Ovary (tissue), 9 donors: Measurements from ENCODE around the gene TIGD4. TPM values are rescaled to one million over a fixed set of nuclear protein-coding genes. Genes with fewer than 3 reads are reported as not detected.

ENCODE experiments used
- DNase-seq, 5 donors: peaks; one replicate each; pipeline ENCODE4 v3.0.0-alpha.2; 2019 to 2020
- H3K27ac ChIP-seq, 2 donors: fragments of 200-600 bp; one replicate each; pipeline versions ENCODE4 v1.5.1 to v1.8.0; 2019 to 2022
- H3K27me3 ChIP-seq: fragments of 200-600 bp; one replicate; pipeline ENCODE4 v1.8.0; 2022
- H3K36me3 ChIP-seq: fragments of 200-600 bp; sonication (generic); one replicate; pipeline ENCODE4 v1.5.1; 2019
- H3K4me1 ChIP-seq: one replicate; pipeline ENCODE4 v1.8.1; 2013; ENCODE audit warnings: mild to moderate bottlenecking, moderate library complexity; ENCODE audit not compliant: insufficient read depth
- H3K4me3 ChIP-seq: fragments of 200-600 bp; sonication (generic); one replicate; pipeline ENCODE4 v1.5.1; 2017
- H3K9me3 ChIP-seq, 2 donors: fragments of 200-600 bp in 1 of 2; sonication (generic) in 1 of 2; one replicate each; pipeline versions ENCODE4 v1.5.1 to v1.8.1; 2013 to 2019; ENCODE audit warnings: mild to moderate bottlenecking in 1 of 2, moderate library complexity in 1 of 2
- EP300 ChIP-seq: sonication (generic); formaldehyde crosslinking; IDR thresholded peaks from one replicate; pipeline ENCODE4 v1.6.1; 2017; ENCODE audit warnings: antibody characterized with exemption
- POLR2A ChIP-seq: fragments of 450-650 bp; IDR thresholded peaks from one replicate; pipeline ENCODE4 v1.6.1; 2017; ENCODE audit warnings: antibody characterized with exemption, mild to moderate bottlenecking, moderate library complexity
- WGBS, 3 donors: extraction: QIAGEN DNeasy Blood & Tissue Kit in 1 of 3; methylation state at CpG; one replicate each; pipeline versions ENCODE4 v1.1.5 to v1.1.7; 2013 to 2017; 5-methylcytosine and 5-hydroxymethylcytosine counted together
- intact Hi-C, 4 donors: fragments of 100-400 bp; cut with DNase I; formaldehyde crosslinking; loops; one replicate each; pipeline versions ENCODE4 v1.11.0 to v1.15.1; 2022 to 2023
- polyA plus RNA-seq, 2 donors: library from polyadenylated mRNA; stranded (reverse); fragments of 200-250 nt in 1 of 2; fragments of 350-450 nt in 1 of 2; fragmentation: Illumina TruSeq in 1 of 2; extraction: RNeasy Lipid Tissue Mini Kit (QIAGEN cat#74804) in 1 of 2; gene quantifications; one replicate each; pipeline ENCODE4 v1.2.3, GENCODE V29; 2013 to 2014
- total RNA-seq, 7 donors: library from RNA; depleted of rRNA in 2 of 7; stranded (reverse); fragments of >200 nt in 2 of 7; fragmentation: NEBNext Ultra II Directional in 3 of 7; extraction: Animal tissue kit (Norgen Biotek cat#: 25700) in 3 of 7; gene quantifications; one replicate each; pipeline versions ENCODE4 v1.1.0 to v1.2.4, GENCODE V29; 2016 to 2023
- TF ChIP-seq, protein P1 (sequence below), 3 donors: fragments of 450-650 bp in 2 of 3; fragments of 200-600 bp in 1 of 3; IDR thresholded peaks; one replicate each; pipeline versions ENCODE4 v1.5.1 to v1.8.0; 2016 to 2022; ENCODE audit warnings: antibody characterized with exemption in 3 of 3, mild to moderate bottlenecking in 1 of 3
- donor health status: DM: no; HTN: no; CAD: no; lungs with moderate emphysema.
- donor health status: DM: no; HTN: no; CAD: no.
- donor health status: Bipolar disorder and iron deficiency.
- donor health status: DM: yes; HTN: yes; CAD: no.
- donor health status: DM: no; HTN: no; CAD: no.
- donor health status: DM: yes; HTN: yes; CAD: no.

The TIGD4 gene
- total and polyA plus RNA-seq, 9 donors, result 0.23 to 1.1 (median 0.58) TPM

DNA sequence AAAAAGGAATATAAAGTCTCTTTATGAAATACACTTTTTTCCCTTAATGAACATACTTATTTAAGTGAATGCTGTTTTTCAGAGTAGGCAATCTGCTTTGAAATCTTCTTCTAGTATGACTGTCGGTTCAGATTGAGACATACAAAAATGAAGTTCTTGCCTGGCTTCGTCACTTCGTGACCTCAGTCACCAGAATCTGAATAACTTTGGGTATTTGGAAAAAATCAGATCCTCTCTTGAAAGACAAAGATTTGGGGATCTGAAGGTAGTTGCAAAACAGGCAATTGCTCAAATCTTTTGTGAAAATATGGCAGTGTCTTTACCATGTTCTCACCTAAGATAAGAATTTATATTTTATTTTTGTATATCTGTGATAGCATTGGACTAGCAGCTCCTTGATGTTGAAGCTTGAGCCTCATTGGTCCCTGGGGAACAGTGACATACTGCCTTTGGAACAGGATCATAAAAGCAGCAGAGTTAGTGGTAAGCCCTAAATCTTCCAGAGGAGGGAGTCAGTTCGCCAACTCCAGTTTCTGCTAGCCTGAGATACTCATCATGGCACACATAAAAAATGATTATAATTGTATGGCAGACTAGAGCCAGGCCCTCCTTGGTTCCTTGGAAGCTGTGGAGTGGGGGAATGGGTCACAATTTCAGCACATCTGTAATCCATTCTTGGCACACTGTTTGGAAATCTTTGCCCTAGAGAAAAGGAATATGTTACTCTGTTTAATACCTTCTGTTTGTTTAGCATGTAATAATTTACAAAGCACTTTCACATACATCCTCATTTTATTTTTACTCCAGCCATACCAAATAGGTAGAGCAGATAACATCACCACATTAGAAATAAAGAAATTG lies 5.2 kb upstream of the TIGD4 start:
- Histone ChIP-seq H3K4me1 (peaks cover 4% of the 10 kb centered on the region), H3K27me3 (no peaks in the 10 kb centered on the region), H3K4me3 (no peak overlapping the region), H3K27ac (no peak overlapping the region), H3K36me3 (no peaks in the 10 kb centered on the region), H3K9me3 (no peaks in the 10 kb centered on the region)
- intact Hi-C loops, result no loop called here
- no peak for TF ChIP-seq EP300
- TF ChIP-seq, protein P1, sequence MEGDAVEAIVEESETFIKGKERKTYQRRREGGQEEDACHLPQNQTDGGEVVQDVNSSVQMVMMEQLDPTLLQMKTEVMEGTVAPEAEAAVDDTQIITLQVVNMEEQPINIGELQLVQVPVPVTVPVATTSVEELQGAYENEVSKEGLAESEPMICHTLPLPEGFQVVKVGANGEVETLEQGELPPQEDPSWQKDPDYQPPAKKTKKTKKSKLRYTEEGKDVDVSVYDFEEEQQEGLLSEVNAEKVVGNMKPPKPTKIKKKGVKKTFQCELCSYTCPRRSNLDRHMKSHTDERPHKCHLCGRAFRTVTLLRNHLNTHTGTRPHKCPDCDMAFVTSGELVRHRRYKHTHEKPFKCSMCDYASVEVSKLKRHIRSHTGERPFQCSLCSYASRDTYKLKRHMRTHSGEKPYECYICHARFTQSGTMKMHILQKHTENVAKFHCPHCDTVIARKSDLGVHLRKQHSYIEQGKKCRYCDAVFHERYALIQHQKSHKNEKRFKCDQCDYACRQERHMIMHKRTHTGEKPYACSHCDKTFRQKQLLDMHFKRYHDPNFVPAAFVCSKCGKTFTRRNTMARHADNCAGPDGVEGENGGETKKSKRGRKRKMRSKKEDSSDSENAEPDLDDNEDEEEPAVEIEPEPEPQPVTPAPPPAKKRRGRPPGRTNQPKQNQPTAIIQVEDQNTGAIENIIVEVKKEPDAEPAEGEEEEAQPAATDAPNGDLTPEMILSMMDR (IDR thresholded peaks at IDR 0.05), result no peak
- TF ChIP-seq POLR2A, result no peak
- no peak for DNase-seq
- WGBS, 3 donors, result 79 to 92% (median 87%) methylated on average over 4 of the region's 4 CpGs

DNA sequence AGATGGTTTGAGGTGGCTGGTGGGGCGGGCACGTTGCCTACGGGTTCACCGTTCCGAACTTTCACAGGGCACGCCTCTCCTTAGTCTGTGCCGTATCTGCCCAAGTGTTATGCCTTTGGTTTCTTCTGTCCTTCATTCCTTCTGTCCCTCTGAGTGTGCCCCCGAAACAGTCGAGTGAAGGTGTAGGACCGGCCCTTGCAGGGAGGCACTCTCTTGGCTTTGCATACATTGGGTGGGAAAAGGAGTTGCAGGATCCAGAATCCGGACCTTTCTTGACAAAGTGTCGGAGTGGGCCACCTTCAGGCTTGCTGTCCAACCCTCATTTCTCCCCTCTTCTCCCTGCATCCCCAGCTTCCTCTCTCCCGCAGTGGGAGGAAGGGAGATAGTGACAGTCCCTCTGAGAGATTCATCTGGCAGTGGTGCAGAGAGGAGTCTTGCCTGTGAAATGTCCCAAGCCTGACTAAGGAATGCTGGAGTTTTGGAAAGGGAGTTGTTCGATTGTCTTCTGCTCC lies 793 bp upstream of the TIGD4 start:
- DNase-seq, result peak in 1 of 5 donors; percentile 22
- Histone ChIP-seq H3K27ac (peak overlapping the region; percentile 70 to 81), H3K27me3 (no peaks in the 10 kb centered on the region), H3K36me3 (no peaks in the 10 kb centered on the region), H3K9me3 (no peaks in the 10 kb centered on the region), H3K4me3 (peak overlapping the region; percentile 74), H3K4me1 (peaks cover 4% of the 10 kb centered on the region)
- TF ChIP-seq POLR2A (no peak), EP300 (no peak)
- TF ChIP-seq, protein P1 (IDR thresholded peaks at IDR 0.05), result no peak
- intact Hi-C loops, result no loop called here
- 0 to 1% (median 0%) methylated on average over 14 of the region's 14 CpGs for WGBS, 3 donors

DNA sequence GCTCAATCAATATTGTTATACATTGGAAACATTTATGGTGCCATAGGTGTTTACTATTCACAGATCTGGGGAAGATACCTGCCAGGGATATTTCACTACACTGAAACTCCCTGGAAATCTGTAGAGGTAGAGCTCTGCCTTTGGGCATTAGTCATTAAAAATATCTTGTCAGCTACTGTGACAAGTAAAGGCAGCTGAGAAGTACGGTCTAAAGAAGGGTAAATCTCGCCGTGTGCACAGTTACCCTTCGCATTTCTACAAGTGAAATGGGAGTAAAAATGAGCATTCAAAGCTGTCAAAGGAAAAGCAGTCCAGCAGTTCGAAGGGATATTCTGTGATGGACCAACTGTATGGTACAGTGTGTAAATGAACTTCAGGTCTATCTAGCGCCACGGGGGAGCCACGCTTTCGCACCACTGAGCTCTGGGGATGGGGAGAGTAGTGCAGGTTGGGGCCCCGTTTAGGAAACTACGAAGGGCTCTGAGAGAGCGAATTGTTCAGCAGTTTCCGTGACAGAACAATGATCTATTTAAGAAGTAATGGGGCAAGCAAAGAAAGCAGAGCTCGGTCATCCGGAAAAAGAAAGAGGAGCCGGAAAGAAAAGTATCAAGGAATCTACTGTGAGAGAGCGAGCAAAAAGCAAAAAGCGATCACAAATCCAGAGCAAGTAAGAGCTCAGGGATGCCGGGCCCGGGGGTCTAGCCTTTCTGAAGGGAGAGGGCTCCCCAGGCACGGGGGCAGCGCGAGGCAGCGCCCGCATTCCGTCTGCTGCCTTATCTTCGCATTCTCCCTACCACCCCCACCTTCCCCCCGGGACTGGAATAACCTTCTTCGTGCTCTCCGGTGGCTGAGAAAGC lies 646 bp downstream of the TIGD4 start:
- DNase-seq, result peak in 4 of 5 donors; percentile 15 to 39 (median 21)
- 0 to 1% (median 1%) methylated on average over 30 of the region's 30 CpGs for WGBS, 3 donors
- H3K27ac ChIP-seq, result peak overlapping the region in 1 of 2 donors; percentile 81
- intact Hi-C loops, result no loop called here
- H3K27me3 ChIP-seq, result no peaks in the 10 kb centered on the region
- H3K9me3 ChIP-seq, result no peaks in the 10 kb centered on the region
- H3K4me1 ChIP-seq, result peaks cover 4% of the 10 kb centered on the region
- no peaks in the 10 kb centered on the region for H3K36me3 ChIP-seq
- H3K4me3 ChIP-seq, result peak overlapping the region; percentile 74
- TF ChIP-seq, protein P1 (IDR thresholded peaks at IDR 0.05), result no peak
- TF ChIP-seq EP300, result no peak
- no peak for TF ChIP-seq POLR2A

DNA sequence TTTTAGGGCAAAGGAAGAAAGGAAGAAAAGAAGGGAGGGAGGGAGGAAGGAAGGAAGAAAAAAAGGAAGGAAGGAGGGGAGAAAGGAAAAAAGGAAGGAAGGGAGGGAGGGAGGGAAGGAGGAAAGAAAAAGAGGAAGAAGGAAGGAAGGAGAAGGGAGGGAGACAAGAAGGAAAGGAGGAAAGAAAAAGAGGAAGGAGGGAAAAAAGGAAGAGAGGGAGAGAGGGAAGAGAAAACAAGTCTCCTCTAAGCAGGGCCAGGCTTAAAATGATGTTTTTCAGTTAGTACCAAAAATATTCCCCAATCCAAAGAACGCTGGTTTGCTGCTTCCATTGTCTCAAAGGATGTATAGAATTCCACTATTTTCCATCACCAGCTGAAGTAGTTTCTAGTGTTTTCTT lies 2.0 kb downstream of the TIGD4 start:
- H3K9me3 ChIP-seq, result no peaks in the 10 kb centered on the region
- peaks cover 4% of the 10 kb centered on the region for H3K4me1 ChIP-seq
- TF ChIP-seq, protein P1 (IDR thresholded peaks at IDR 0.05), result no peak
- H3K27me3 ChIP-seq, result no peaks in the 10 kb centered on the region
- no peak overlapping the region for H3K27ac ChIP-seq
- H3K36me3 ChIP-seq, result no peaks in the 10 kb centered on the region
- H3K4me3 ChIP-seq, result no peak overlapping the region
- no peak for DNase-seq
- intact Hi-C loops, result no loop called here
- 95 to 100% (median 97%) methylated on average over 1 of the region's 1 CpG for WGBS, 3 donors
